Activated CD4-positive, alpha-beta T cell treated with anti-CD3 and anti-CD28 coated beads for 48 hours (primary cell): ENCODE results near the gene FHIT.

ENCODE experiments used
- DNase-seq: peaks from one replicate; pipeline ENCODE4 v3.0.0-alpha.2; 2020

Gene FHIT

GRCh38 chr3:60250810-60251209 is 1000.4 kb downstream of the FHIT start:
- DNase-seq: no peak

- no peak for DNase-seq
Observed at GRCh38 chr3:60250206-60250605, 1001.0 kb downstream of the FHIT start.

- no peak for DNase-seq
Observed at GRCh38 chr3:60246361-60246760, 1004.9 kb downstream of the FHIT start.

GRCh38 chr3:60243456-60243855 is 1007.8 kb downstream of the FHIT start:
- no peak for DNase-seq

- DNase-seq: no peak
Observed at GRCh38 chr3:60240492-60240891, 1010.8 kb downstream of the FHIT start.

- no peak for DNase-seq
Observed at GRCh38 chr3:60238550-60238949, 1012.7 kb downstream of the FHIT start.

GRCh38 chr3:60229502-60229901 is 1021.8 kb downstream of the FHIT start:
- no peak for DNase-seq

- DNase-seq: no peak
Observed at GRCh38 chr3:60228823-60229222, 1022.4 kb downstream of the FHIT start.

- DNase-seq: no peak
Observed at GRCh38 chr3:60226912-60227311, 1024.3 kb downstream of the FHIT start.

- no peak for DNase-seq
Observed at GRCh38 chr3:60225848-60226247, 1025.4 kb downstream of the FHIT start.

- DNase-seq: no peak
Observed at GRCh38 chr3:60220768-60221167, 1030.5 kb downstream of the FHIT start.

GRCh38 chr3:60219501-60219900 is 1031.8 kb downstream of the FHIT start:
- no peak for DNase-seq

GRCh38 chr3:60217156-60217911 is 1033.9 kb downstream of the FHIT start:
- DNase-seq: no peak

GRCh38 chr3:60216462-60217075 is 1034.7 kb downstream of the FHIT start:
- no peak for DNase-seq

- no peak for DNase-seq
Observed at GRCh38 chr3:60215946-60216345, 1035.3 kb downstream of the FHIT start.

- DNase-seq: no peak
Observed at GRCh38 chr3:60207905-60208304, 1043.3 kb downstream of the FHIT start.

GRCh38 chr3:60206206-60206605 is 1045.0 kb downstream of the FHIT start:
- no peak for DNase-seq

GRCh38 chr3:60202052-60202726 is 1049.1 kb downstream of the FHIT start:
- no peak for DNase-seq

- DNase-seq: no peak
Observed at GRCh38 chr3:60199306-60199705, 1051.9 kb downstream of the FHIT start.

GRCh38 chr3:60198179-60198720 is 1053.0 kb downstream of the FHIT start:
- DNase-seq: no peak

- peak; percentile 51 for DNase-seq
Observed at GRCh38 chr3:60192297-60193114, 1058.7 kb downstream of the FHIT start.

GRCh38 chr3:60190073-60190472 is 1061.2 kb downstream of the FHIT start:
- peak; percentile 12 for DNase-seq

GRCh38 chr3:60189304-60189703 is 1061.9 kb downstream of the FHIT start:
- DNase-seq: no peak
